Activated CD4-positive, alpha-beta T cell treated with anti-CD3 and anti-CD28 coated beads, Interleukin-2, amount 50 U/mL, for 4 hours (primary cell): ENCODE results near the gene TMEM19.
A peak's percentile ranks its signal among the peaks of the same experiment; 100 is the strongest.

Source experiments
- DNase-seq, 2 experiments: peaks; one replicate each; pipeline ENCODE4 v3.0.0-alpha.2; 2020

Gene TMEM19

DNA sequence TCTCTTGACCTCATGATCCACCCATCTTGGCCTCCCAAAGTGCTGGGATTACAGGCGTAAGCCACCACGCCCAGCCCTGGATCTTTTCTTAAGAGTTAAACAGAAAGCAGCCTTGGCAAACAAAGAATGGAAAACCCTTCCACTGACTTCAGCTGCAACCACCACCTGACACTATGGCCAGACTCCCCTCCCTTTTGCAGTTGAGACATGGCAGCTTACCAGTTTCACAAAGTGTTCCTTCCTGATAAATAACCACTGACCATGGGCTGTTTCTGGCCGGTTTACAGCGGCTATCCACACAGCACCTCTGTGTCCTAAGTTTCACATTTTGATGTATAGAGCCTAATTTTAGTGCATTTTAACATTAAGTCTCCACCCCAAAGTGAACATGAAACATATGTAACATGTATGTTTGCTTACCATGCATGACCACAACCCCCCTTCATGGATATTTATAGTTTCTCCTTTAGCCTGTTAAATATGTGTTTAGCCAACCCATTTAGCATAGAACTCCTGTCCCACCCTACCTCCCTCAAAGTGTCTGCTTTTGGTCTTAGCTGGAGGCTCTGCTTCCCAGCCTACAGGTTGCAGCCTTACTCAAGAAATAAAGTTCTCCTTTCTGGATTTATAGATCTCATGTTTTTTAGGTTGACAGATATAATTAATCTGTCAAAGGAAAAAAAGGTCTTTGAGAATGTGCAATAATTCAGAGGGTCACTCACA lies 36.1 kb downstream of the TMEM19 start:
- no peak for DNase-seq

GRCh38 chr12:71725011-71725410 lies 39.1 kb downstream of the TMEM19 start:
- DNase-seq: no peak

GRCh38 chr12:71726548-71726947 lies 40.7 kb downstream of the TMEM19 start:
- no peak for DNase-seq

DNA sequence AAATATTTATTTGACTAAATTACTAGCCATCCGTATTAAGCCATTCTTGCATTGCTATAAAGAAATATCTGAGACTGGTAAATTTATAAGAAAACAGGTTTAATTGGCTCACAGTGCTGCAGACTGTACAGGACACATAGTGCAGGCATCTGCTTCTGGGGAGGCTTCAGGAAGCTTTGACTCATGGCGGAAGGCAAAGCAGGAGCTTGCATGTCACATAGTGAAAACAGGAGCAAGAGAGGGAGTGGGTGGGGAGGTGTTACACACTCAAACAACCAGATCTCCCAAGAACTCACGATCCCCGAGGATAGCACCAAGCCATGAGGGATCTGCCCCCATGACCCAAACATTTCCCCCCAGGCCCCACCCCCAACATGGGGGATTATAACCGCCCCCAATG lies 42.1 kb downstream of the TMEM19 start:
- no peak for DNase-seq

DNA sequence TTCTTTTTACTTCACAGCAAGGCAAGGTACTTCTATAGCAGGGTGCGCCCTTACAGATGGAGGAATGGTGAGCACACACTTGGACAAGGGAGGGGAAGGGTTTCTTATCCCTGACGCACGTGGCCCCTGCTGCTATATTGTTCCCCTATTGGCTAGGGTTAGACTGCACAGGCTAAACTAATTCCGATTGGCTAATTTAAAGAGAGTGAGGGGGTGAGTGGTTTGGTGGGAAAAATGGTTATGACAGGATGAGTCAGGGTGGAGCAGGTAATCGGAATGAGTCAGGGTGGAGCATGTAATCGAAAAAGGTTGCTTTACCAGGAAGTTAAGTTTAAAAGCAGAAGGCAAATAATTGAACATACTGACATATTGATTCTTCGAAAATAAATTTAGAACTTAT lies 45.1 kb downstream of the TMEM19 start:
- no peak for DNase-seq

DNA sequence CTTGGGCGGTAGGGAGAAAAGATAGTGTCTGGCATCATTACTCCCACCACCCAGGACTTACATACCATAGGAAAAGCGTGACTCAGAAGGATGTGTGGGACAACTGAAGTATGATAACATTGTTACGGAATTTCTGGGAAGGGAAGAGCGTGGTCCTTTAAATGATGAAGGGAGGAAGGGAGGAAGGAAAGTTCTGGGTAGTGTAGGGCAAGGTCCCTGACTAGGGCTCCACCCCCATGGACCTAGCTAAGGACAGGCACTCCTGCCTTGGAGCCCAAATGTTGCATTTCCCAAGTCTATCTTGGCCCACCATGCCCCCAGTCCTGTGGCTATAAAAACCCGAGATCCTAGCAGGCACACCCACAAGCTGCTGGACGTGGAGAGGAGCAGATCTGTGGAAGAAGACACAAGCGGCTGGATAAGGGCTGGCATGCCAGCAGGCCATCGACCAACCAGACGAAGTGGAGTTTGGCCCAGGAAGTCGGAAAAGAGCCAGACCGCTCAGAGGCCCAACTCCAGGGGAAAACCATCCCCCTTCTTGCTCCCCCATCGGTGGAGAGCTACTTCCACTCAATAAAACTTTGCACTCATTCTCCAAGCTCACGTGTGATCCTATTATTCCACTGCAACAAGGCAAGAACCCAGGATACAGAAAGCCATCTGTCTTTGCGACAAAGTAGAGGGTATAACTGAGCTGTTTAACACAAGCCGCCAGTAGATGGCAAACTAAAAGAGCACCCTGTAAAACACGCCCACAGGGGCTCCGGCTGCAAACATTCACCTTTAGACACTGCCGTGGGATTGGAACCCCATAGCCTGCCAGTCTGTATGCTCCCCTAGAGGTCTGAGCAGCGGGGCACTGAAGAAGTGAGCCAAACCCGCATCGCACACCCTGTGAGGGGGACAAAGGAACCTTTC lies 45.8 kb downstream of the TMEM19 start:
- no peak for DNase-seq

- DNase-seq: no peak
Measured at GRCh38 chr12:71732357-71732712, 46.5 kb downstream of the TMEM19 start.

GRCh38 chr12:71737197-71737596 lies 51.3 kb downstream of the TMEM19 start:
- DNase-seq: no peak

GRCh38 chr12:71742998-71743397 lies 57.1 kb downstream of the TMEM19 start:
- DNase-seq: no peak

DNA sequence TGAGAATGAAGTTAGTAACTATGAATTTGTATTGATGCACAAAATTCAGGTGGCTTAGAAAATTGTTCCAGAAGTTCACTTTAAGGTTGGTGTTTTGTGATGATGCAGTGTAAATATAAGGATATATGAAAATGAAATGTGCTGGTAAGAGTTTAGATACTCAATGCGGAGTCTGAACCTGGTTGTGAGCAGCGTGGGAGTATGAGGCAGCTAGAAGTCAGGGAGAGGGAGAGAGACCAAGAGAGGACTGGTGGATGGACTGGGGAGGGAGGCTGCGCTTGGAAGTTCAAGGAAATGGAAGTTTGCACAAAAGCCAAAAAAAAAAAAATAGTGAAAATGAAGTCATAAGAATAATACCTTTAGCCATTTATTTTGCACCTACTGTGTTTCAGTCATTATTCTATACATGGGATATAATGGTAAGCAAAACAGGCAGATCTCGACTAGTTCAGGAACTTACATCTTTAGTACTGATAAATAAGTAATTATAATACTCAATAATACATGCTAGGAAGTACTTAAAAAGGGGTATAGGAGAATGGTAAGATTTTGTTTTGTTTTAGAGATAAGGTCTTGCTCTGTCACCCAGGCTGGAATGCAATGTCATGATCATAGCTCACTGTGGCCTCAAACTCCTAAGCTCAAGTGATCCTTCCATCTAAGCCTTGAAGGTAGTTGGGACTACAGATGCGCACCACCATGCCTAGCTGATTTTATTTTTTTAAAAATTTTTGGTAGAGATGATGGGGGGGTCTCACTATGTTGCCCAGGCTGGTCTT lies 58.8 kb downstream of the TMEM19 start:
- DNase-seq: no peak

DNA sequence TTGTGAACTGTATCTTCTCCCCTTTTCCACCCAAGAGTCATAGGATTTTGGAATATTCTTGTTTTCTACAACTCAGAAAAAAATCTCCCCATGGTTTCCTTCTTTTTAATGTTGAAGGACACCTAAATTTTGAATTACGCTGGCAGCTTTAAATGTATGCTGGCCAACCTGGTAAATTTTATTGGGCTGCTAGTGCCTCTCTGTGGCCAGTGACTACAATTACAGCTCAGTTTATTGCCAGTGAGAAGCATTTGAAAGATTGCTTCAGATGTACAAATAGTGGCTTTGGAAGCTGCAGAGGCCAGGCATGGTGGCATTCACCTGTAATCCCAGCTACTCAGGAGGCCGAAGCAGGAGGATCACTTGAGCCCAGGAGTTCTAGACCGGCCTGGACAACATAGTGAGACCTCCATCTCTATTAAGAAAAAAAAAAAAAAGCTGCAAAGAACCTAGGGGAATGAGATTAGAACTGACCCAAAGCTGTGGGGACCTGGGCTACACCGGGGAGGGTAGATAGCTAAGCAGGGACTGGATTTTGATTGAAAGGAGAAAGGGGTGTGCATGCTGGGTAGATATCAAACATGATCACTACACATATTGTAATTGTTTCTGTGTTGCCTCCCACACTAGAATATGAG lies 61.2 kb downstream of the TMEM19 start:
- peak; percentile 35 to 37 for DNase-seq

- DNase-seq: no peak
Measured at GRCh38 chr12:71748081-71748850, 62.4 kb downstream of the TMEM19 start.

- DNase-seq: no peak
Measured at GRCh38 chr12:71749666-71750065, 63.8 kb downstream of the TMEM19 start.

GRCh38 chr12:71752891-71753290 lies 67.0 kb downstream of the TMEM19 start:
- DNase-seq: no peak
